KMS-11 (cell line): ENCODE results near the gene NR2E3.

Experiments
- H2AFZ ChIP-seq: fragments of 200-600 bp; sonication (generic); 2 replicates; pipeline ENCODE4 v1.6.1; 2016; ENCODE audit warnings: antibody characterized with exemption, mixed run types, low read depth
- H3K27ac ChIP-seq: fragments of 200-600 bp; sonication (generic); 2 replicates; pipeline ENCODE4 v1.6.1; 2016; ENCODE audit warnings: mild to moderate bottlenecking, mixed run types
- H3K27me3 ChIP-seq: fragments of 200-600 bp; sonication (generic); 2 replicates; pipeline ENCODE4 v1.6.1; 2017; ENCODE audit warnings: mild to moderate bottlenecking, low read depth, mixed run types, moderate library complexity; ENCODE audit not compliant: insufficient read depth
- H3K36me3 ChIP-seq: fragments of 200-600 bp; sonication (generic); 2 replicates; pipeline ENCODE4 v1.6.1; 2017; ENCODE audit warnings: mild to moderate bottlenecking, mixed run types; ENCODE audit not compliant: insufficient read depth
- H3K4me1 ChIP-seq: fragments of 200-600 bp; sonication (generic); 2 replicates; pipeline ENCODE4 v1.6.1; 2016; ENCODE audit warnings: mild to moderate bottlenecking, low read depth, mixed run types; ENCODE audit not compliant: poor library complexity, severe bottlenecking
- H3K4me2 ChIP-seq: fragments of 200-600 bp; sonication (generic); 2 replicates; pipeline ENCODE4 v1.7.0; 2016; ENCODE audit warnings: mild to moderate bottlenecking, mixed run types
- H3K4me3 ChIP-seq: fragments of 200-600 bp; sonication (generic); IDR thresholded peaks from 2 replicates; pipeline ENCODE4 v1.6.1; 2017; ENCODE audit warnings: low read depth, low read length, mixed read lengths; ENCODE audit not compliant: insufficient read depth
- H3K79me2 ChIP-seq: fragments of 200-600 bp; sonication (generic); 2 replicates; pipeline ENCODE4 v1.6.1; 2016; ENCODE audit warnings: low read depth, mixed run types; ENCODE audit not compliant: insufficient read depth
- H3K9ac ChIP-seq: fragments of 200-600 bp; sonication (generic); 2 replicates; pipeline ENCODE4 v1.6.1; 2016; ENCODE audit warnings: mild to moderate bottlenecking, mixed run types
- H4K20me1 ChIP-seq: fragments of 200-600 bp; sonication (generic); 2 replicates; pipeline ENCODE4 v1.6.1; 2016; ENCODE audit warnings: mild to moderate bottlenecking, mixed run types; ENCODE audit not compliant: insufficient read depth
- CTCF ChIP-seq: fragments of 200-600 bp; sonication (generic); conservative IDR thresholded peaks from 2 replicates; pipeline ENCODE4 v1.6.1; 2017; ENCODE audit warnings: low read depth, mild to moderate bottlenecking, antibody characterized with exemption, low read length, moderate library complexity, mixed read lengths

The NR2E3 gene

GRCh38 chr15:71821547-71822129 lies 11.3 kb downstream of the NR2E3 start:
- Histone ChIP-seq H3K4me3 (no peak overlapping the region), H3K36me3 (no peaks in the 10 kb centered on the region), H3K4me2 (no peak overlapping the region), H3K79me2 (no peaks in the 10 kb centered on the region), H3K27me3 (no peaks in the 10 kb centered on the region), H3K9ac (no peak overlapping the region), H3K27ac (no peak overlapping the region), H4K20me1 (no peaks in the 10 kb centered on the region), H3K4me1 (no peaks in the 10 kb centered on the region), H2AFZ (no peak overlapping the region)
- TF ChIP-seq CTCF = no peak

- H3K27ac ChIP-seq = no peak overlapping the region
- H3K9ac ChIP-seq = no peak overlapping the region
- no peaks in the 10 kb centered on the region for H4K20me1 ChIP-seq
- no peak overlapping the region for H3K4me3 ChIP-seq
- H3K79me2 ChIP-seq = no peaks in the 10 kb centered on the region
- H3K27me3 ChIP-seq = no peaks in the 10 kb centered on the region
- no peaks in the 10 kb centered on the region for H3K4me1 ChIP-seq
- H3K36me3 ChIP-seq = no peaks in the 10 kb centered on the region
- no peak overlapping the region for H2AFZ ChIP-seq
- H3K4me2 ChIP-seq = no peak overlapping the region
- no peak for TF ChIP-seq CTCF
Measured at GRCh38 chr15:71822890-71823630, 12.7 kb downstream of the NR2E3 start.

GRCh38 chr15:71823801-71824200 lies 13.4 kb downstream of the NR2E3 start:
- H3K27me3 ChIP-seq = no peaks in the 10 kb centered on the region
- TF ChIP-seq CTCF = no peak
- H3K79me2 ChIP-seq = no peaks in the 10 kb centered on the region
- no peaks in the 10 kb centered on the region for H3K4me1 ChIP-seq
- no peak overlapping the region for H3K4me3 ChIP-seq
- H3K27ac ChIP-seq = no peak overlapping the region
- no peak overlapping the region for H2AFZ ChIP-seq
- no peak overlapping the region for H3K9ac ChIP-seq
- H3K36me3 ChIP-seq = no peaks in the 10 kb centered on the region
- no peaks in the 10 kb centered on the region for H4K20me1 ChIP-seq
- H3K4me2 ChIP-seq = no peak overlapping the region

GRCh38 chr15:71825021-71825730 lies 14.8 kb downstream of the NR2E3 start:
- H3K4me1 ChIP-seq = no peaks in the 10 kb centered on the region
- H2AFZ ChIP-seq = no peak overlapping the region
- H4K20me1 ChIP-seq = no peaks in the 10 kb centered on the region
- no peaks in the 10 kb centered on the region for H3K36me3 ChIP-seq
- TF ChIP-seq CTCF = no peak
- H3K4me2 ChIP-seq = no peak overlapping the region
- no peaks in the 10 kb centered on the region for H3K79me2 ChIP-seq
- H3K9ac ChIP-seq = no peak overlapping the region
- no peak overlapping the region for H3K4me3 ChIP-seq
- no peak overlapping the region for H3K27ac ChIP-seq
- no peaks in the 10 kb centered on the region for H3K27me3 ChIP-seq
